Left renal cortex interstitium (tissue), 4 donors: ENCODE results near the gene ESR1. TPM values are rescaled to one million over a fixed set of nuclear protein-coding genes. Genes with fewer than 3 reads are reported as not detected.
A peak's percentile ranks its signal among the peaks of the same experiment; 100 is the strongest.
"Not testable (repeated sequence)": the region's sequence is repeated elsewhere in the genome, so short reads cannot be mapped to it uniquely, and the experiment has no call there.

ENCODE experiments used
- DNase-seq, 4 donors: peaks; one replicate each; pipeline ENCODE4 v3.0.0-alpha.2; 2013; ENCODE audit warnings: low read depth in 4 of 4, low spot score in 2 of 4, missing footprints in 1 of 4
- polyA plus RNA-seq, 4 donors: library from polyadenylated mRNA; unstranded; fragments of 120-200 nt; gene quantifications; one replicate each; pipeline ENCODE4 v1.2.1, GENCODE V29; 2013; ENCODE audit not compliant: insufficient read length in 4 of 4

ESR1 gene
- polyA plus RNA-seq, 4 donors, result 0.46 to 2.7 (median 1.3) TPM

DNA sequence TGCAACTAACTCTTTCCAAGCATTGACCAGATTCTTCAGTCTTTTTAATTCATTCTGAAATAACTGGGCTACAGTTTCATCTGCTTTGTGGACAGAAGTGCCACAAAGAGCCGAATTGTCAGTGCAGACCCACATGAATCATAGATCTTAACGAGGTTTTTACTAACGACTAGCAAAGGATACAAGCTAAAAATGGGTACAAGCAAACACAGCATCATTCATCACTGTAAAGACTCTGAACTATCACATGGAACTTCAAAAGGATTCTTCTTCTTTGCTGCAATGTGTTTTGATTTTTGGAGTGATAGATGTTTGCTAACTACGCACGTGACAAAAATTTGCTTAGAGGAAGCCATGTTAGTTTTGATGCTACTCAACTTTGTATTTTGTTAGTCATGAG is 227.1 kb downstream of the ESR1 start:
- DNase-seq, result no peak

DNA sequence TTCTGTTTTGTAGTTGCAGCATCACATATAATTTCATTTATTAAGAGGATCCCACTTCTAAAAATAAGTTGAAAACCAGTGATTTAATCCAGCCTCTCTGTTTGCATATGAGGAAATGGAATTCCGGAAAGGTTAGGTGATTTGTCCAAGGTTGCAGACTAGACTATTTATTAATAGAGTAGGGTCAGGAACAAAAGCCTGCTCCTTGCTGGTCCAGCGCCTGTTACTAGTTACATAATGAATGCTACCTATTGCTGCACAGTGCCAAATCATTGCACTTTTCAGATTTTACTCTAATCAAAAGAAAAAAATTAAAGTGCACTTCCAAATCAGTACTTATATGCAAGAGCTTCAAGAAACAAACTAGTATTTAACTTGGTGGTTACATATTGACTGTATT is 238.6 kb downstream of the ESR1 start:
- DNase-seq, result no peak

DNA sequence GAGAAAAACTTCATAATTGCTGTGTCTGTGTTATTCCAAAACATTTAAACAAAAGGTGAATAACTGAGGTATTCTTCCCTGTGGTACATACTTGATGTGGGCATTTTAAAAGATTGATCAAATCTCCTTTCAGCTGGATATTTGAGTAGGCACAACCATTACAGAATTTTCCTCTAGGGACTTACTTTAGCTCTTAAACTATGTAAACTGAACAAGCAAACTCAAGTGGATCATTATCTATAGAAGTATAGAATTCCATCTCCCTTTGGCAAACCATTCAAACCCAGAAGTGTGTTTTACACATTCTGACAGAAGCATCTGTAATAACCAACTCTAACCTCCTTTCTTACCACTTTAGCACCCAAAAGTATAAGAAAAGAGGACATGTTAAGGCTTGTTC is 241.4 kb downstream of the ESR1 start:
- DNase-seq, result no peak

DNA sequence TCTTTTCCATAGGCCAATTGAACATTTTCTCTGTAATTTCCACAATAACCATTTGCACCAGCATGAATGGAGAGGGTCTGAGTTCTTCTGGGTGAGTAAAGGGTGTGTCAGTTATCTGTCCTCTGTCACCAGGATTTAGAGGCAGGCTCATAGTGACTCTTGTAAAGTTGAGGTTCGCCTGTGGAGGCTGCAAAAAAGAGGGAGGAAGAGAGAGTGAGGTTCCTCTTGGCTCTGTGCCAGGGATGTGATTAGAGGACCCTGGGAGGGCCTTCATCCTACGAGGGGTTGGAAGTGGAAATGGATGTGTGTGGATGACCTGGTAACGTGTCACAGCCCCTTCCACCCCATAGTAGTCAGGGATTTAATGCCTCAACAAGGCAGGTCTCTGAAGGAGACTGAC is 242.0 kb downstream of the ESR1 start:
- no peak for DNase-seq

DNA sequence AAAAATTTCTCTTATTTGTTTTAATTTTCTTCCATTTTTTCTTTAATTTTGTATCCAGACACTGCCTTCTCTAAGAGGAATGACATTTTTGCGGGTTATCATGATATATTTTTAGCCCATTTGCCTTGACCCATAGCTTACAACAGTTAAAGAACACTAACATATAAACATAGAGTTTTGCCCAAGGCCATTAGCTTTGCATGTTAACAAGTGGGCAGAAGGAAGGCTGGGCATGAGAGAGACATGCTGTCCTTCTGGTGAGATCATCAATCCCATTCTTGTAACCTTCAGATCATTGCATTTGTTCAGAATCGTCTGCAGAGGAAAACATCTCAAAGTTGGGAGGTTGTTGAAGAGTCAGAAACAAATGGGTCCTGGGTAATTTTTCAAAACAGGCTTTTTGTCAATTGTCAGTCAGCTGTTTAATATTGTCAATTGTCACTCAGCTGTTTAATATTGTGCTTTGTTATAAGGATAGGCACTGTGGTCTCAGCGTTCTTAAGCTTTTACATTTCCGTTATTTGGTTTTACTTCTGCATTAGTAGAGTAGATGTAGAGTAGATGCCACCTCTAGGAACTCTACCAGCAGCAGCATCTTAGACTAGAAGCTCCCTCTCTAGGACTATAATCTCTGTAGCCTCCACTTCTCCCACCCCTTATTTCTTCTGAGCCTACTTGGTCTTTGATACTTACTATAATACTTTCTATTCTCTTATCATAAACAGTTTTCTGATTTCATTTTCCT is 243.1 kb downstream of the ESR1 start:
- no peak for DNase-seq

DNA sequence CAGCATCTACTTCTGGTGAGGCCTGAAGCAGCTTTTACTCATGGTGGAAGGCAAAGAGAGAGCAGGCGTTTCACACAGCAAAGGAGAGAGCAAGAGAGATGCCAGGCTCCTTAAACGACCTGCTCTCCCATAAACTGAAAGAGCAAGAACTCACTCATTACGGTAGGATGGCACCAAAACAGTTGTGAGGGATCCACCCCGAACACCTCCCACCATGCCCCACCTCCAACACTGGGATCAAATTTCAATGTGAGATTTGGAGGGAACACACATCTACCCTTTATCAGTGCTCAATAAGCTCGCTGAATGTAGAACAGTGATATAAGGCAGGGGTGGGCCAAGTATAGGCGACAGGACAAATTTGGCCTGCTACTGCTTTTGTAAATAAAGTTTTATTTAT is 244.6 kb downstream of the ESR1 start:
- no peak for DNase-seq

DNA sequence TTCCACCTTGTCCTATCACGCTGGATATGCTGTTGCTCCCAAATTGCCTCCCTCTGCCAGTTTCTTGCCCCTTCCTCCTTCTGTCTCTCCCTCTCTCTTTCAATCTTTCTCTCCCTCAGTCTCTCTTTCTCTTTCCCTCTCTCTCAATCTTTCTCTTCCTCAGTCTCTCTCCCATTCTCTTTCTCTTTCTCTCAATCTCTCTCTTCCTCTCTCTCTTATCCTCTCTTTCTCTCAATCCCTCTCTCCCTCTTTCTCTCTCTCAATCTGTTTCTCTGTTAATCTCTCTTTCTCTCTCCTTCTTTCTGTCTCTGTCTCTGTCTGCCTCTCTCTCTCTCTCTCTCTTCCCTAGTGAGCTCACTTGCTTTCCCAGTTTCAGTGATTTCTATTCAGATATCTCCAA is 245.8 kb downstream of the ESR1 start:
- no peak for DNase-seq

DNA sequence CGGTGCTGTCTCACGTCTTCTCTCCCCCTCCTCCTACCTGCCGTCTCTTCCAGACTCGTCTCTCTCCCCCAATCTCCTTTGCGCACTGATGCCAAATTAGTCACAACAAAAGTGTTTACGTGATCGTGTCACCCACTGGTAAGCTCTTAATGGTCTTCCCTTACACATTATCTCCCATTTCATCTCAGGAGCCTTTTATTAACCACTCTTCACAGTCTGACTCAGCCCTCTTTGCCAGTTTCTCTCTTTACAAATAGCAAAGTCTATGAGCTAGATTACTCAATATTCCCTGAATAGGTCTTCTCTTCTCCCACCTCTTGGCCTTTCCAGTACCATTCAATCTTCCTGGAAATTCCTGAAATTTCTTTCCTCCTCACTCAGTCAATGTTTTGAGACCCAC is 247.0 kb downstream of the ESR1 start:
- no peak for DNase-seq

DNA sequence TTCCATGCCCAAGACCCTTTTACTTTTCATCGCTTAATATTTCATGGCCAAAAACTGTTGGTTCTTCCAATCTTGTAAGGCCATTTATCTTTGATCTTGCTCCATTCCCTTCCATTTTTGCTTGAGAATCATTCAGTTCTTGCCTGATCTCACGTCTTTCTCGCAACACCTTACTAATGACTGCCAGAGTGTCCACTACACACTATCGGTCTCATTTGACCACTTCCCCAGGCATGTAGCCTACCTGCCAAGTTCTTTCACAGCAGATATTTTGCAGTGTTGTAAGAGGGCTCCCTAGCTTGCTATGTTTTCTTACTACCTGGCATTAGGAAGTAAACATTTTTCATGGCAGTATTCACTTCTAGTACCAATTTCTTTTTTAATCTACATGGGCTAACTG is 248.0 kb downstream of the ESR1 start:
- no peak for DNase-seq

DNA sequence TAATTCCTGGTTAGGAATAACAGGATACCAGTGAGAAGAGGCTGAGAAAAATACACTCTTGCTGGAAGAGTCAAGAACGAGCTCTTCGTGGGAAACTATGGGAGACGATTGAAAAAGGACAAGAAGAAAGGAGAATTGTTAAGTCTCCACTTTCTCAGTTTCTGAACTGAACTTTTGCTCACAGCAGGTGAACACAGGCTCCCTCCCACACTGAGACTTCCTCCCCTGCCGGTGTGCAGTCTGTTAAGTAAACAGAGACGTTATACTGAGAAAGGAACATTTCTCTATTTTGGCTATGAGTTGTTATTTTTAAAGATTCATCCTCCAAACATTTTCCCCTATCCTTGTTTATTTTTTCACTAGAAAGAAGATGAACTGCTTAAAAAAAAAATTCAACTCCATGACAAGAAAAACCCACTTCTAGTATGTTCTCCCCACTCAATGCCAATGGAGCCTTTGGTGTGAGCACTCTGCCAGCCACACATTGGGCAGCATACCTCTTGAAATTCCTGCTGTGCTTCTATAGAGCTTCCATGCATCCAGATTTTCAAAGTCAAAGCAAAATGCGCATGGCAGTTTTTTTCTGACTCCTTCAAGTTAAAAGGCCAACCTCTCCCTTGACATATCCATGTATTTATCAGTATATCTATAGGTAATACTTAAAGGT is 250.5 kb downstream of the ESR1 start:
- DNase-seq, result no peak

DNA sequence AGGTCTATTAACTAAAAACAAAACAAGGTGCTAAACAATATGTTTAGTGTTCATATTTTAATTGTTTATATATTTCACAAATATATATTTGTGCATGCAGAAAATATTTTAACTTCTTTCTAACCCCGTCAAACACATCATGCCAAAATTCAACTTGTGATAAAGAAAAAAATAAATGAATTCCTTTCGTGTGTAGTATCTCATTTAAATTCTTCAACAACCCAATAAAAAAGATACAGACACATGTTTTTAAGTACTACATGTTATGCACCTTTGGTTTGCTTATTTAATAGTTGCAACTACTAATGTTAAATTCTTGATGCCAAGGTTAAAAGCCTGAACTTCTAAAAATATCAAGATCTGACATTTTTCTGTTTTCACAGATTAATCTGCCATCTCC is 252.4 kb downstream of the ESR1 start:
- DNase-seq, result no peak

DNA sequence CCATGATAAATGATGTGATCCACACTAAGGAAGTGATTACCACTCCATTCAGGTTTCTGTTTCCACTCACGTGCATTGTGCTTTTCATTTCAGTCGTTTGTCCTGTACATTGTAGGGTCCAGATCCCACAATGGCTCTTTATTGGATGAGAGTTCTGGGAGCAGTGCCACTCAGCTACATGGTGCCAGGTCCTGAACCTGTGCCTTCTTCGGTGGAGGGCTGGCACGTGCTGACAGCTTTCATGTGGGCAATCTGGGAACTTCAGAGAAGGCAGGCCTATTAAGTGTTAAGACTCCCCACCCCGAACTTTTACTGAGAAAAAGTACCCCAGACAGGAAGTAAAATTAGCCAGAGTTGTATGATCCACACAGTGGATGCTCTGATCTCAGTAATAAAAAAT is 255.0 kb downstream of the ESR1 start:
- DNase-seq, result no peak

DNA sequence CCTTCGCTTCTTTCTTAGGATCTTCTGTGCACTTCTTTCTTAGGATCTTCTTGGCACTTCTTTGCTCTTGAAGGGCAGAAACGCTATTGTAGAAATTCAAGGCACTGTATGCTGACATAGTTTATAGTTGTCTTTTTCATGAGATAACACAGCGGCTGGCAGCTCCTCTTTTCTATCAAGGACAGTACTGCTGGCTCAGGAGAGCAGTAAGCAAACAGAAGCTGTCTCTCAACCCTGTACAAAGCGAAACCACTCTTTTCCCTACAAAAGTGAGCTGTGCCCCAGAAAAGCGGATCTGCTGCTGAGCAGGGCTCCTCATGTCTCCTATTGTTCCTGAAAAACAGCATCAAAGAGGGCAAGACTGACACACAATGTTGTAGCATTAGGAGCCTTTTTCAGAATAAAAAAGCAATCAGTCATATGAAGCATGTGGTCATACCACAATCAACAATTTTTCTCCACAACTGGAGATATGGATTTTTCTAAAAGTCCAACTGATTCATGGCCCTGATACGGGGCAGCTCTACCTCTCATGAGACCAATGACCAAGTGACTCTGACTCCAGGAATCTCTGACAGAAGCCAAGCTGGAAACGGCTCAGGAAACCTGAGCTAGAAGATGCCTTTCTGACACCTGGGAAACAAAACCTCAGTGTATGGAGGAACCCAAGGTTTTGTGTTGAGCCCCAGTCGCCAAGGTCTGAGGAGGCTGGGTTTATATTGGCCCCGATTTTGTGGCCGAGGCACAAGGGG is 255.9 kb downstream of the ESR1 start:
- no peak for DNase-seq

DNA sequence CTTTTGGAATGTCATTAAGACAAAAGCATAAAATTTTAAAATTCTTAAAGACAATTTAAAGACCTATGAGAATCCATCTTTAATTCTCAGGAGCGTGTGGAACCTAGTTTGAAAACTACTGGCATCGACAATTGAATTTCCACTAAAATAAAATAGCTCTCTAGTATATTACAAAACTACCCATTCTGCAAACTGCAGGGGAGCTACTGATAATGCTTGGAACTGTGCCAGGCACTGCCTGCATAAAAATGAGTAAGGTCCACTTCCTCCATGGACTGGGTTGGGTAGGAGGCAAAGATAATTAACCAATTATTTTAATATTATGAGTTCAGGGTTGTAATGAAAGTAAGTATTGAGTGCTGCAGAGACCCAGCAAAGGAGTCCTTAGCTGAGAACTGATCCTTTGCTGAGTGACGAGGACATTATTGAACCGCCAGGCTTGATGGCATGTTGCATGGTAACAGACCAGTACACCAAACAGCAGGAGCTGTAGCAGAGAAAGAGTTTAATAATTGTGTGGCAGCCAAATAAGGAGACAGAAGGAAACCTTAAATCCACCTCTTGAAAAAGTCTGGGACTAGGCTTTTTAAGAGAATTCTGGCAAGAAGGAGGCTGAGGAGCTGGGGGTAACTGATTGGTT is 261.3 kb downstream of the ESR1 start:
- no peak for DNase-seq

DNA sequence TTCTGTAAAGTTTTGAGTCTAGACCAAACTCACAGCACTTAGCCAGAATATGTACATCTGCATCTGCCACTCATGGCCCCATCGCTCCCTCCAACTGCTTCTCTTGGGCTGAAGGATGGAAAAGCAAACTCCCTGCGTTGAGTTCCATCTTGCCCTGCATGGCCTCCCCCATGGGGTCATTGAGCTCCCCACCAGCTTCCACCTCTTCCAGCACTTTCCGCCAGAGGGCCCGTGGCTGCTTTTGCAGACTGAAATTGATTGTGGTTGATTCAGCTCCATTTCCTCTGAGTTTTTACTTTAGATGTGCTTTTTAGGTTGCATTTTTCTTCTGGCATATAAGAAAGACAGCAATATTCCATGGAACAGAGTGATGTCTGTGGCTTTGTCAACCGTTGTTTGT is 263.1 kb downstream of the ESR1 start:
- DNase-seq, result no peak

DNA sequence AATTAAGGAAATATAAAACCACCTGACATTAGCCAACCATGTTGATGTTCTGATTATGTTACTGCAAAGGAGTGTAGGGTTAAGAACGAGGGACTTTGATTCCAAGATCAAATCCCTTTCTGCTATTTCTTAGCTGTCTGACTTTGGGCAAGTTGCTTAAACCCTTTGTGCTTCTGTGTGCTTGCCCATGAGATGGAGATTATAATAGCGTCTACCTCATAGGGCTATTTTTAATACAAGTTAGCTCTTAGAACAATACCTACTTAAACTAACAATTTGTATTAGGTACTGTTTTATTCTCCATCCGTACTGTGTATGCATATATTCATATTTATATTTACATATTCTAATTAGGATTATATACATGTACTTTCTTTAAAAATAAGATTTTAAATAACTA is 263.8 kb downstream of the ESR1 start:
- DNase-seq, result no peak

DNA sequence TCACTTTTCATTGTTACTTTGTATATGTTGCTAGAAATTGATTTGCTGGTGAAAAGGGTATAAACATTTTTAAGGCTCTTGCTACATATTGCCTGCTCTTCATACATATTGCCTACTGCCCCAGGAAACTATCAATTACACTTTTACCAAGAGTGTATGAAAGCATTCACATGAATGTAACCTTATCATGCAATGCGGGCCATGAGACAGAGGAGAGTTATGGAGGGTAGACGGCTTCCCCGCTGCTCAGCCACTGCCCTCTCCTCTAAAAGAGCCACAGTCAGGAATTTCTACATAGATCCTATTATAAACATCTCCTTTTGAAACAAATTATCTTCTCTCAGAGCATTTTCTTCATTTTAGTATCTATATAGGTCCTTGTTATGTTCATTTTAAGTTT is 264.4 kb downstream of the ESR1 start:
- no peak for DNase-seq

DNA sequence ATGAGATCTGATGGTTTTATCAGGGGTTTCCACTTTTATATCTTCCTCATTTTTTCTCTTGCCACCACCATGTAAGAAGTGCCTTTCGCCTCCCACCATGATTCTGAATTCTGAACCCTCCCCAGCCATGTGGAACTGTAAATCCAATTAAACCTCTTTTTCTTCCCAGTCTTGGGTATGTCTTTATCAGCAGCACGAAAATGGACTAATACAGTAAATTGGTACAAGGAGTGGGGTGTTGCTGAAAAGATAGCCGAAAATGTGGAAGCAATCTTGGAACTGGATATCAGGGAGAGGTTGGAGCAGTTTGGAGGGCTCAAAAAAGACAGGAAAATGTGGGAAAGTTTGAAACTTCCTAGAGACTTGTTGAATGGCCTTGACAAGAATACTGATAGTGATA is 268.8 kb downstream of the ESR1 start:
- not testable (repeated sequence) for DNase-seq

DNA sequence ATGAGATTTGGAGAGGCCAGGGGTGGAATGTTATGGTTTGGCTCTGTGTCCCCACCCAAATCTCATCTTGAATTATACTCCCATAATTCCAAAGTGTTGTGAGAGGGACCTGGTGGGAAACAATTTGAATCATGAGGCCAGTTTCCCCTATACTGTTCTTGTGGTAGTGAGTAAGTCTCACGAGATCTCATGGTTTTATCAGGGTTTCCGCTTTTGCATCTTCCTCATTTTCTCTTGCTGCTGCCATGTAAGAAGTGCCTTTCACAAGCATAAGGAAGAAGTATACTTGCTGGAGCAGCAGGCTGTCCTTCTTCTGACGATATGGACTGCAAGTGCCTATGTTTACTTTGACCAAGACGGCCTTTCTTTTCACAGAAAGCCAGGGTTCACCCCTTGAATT is 270.5 kb downstream of the ESR1 start:
- no peak for DNase-seq

DNA sequence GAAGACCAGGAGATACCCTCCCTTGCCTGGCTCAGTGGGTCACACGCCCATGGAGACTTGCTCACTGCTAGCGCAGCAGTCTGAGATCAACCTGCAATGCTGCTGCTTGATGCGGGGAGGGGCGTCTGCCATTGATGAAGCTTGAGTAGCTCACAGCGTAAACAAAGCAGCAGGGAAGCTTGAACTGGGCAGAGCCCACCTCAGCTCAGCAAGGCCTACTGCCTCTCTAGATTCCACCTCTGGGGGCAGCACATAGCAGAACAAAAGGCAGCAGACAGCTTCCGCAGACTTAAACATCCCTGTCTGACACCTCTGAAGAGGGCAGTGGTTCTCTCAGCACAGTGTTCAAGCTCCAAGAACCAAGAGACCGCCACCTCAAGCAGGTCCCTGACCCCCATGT is 271.3 kb downstream of the ESR1 start:
- DNase-seq, result no peak

DNA sequence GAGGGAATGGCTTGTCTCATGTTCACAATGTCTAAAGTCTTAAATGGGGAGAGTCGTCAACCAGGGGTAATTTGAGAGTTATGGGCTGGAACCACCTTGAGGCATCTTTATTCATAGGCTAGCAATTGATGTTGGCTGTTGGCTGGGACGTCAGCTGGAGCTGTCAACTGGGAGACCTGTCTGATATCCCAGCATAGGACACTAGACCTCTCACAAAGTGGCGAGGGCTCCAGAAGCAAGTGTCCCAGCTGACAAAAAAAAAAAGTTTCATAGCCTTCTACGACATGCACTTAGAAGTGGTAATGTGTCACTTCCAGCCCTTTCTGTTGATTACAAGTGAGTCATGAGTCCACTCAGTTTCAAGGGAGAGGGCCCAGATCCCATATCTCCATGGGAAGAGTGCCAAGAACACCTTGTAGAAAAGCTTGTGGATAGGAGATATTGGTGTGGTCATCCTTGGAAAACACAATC is 278.0 kb downstream of the ESR1 start:
- peak in 2 of 4 donors; percentile 5 to 29 for DNase-seq
